HT1080 (cell line): ENCODE measurements around the gene PHYHD1. TPM values are rescaled to one million over a fixed set of nuclear protein-coding genes. Genes with fewer than 3 reads are reported as not detected.
"Not testable (repeated sequence)": the region's sequence is repeated elsewhere in the genome, so short reads cannot be mapped to it uniquely, and the experiment has no call there.

Source experiments
- DNase-seq: peaks from one replicate; pipeline ENCODE4 v3.0.0-alpha.2; 2015; ENCODE audit warnings: low read depth
- total RNA-seq: library from RNA; depleted of rRNA; stranded (reverse); fragments of >200 nt; shearing (Covaris generic); gene quantifications from 2 replicates; pipeline ENCODE4 v1.2.3, GENCODE V29; 2014

The PHYHD1 gene
- total RNA-seq, 1 experiment from 2014 or later: 0.16 TPM

GRCh38 chr9:128919402-128920089 is 1.2 kb upstream of the PHYHD1 start:
- no peak for DNase-seq

GRCh38 chr9:128921881-128922763 is 1.3 kb downstream of the PHYHD1 start:
- no peak for DNase-seq

GRCh38 chr9:128923493-128923883 is 2.7 kb downstream of the PHYHD1 start:
- no peak for DNase-seq

DNA sequence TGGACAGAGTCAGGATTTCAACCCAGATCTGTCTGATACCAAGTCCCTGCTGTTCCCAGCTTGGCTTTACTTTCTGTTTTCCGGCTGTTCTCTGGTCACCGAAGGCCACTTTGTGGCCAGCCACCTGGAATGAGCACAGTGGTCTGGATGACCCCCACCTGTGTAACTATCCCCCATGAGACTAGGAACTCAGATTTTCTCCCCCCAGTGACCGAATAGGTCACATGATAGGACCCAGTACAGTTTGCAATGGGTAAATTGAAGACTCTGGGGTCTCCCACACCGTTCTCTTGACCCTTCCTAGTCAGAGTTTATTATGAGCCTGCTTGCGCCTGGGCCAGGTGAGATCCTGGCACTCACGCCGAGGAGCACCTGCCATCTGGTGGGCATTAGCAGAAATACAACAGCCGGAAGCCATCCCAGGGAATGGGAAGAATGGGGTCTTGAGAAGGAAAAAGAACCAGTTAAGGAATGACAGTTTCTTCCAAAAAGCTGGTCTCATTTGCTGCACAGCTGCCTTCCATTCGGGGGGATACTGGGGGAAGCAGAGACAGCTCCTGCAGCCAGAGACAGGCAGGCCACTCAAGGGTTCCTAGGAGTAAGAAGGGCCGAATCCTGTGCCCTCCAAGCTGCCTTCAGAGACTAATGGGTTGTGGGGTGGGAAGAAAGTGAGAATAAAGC is 7.1 kb downstream of the PHYHD1 start:
- peak; percentile 61 for DNase-seq

DNA sequence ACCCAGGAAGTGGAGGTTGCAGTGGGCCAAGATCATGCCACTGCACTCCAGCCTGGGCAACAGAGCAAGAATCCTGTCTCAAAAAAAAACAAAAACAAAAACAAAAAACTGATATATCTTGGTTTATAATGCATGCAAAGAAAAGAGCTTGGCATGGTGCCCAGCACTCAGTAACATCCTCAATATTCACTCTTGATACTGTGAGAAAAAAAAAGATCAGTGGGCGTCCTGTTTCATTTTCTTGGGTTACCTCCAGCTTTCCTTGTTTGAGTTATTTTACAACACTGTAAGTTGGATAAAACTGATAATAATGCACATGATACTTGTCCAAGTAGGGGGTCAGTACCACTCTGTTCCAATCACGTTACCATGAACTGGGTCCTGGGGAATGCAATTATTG is 7.8 kb downstream of the PHYHD1 start:
- DNase-seq: no peak

DNA sequence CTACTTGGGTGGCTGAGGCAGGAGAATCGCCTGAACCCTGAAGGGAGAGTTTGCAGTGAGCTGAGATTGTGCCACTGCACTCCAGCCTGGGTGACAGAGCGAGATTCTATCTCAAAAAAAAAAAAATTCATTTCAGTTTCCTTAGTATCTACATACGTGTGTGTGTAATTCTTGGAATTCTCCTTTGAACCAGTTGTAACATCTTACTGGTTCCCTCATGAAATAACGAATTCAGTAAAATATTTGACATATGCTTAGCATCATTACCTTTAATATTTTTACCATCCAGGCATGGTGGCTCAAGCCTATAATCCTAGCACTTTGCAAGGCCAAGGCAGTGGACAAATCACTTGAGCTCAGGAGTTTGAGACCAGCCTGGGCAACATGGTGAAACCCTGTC is 8.8 kb downstream of the PHYHD1 start:
- DNase-seq: no peak

GRCh38 chr9:128933731-128934130 is 12.9 kb downstream of the PHYHD1 start:
- no peak for DNase-seq

GRCh38 chr9:128936171-128936865 is 15.5 kb downstream of the PHYHD1 start:
- no peak for DNase-seq

DNA sequence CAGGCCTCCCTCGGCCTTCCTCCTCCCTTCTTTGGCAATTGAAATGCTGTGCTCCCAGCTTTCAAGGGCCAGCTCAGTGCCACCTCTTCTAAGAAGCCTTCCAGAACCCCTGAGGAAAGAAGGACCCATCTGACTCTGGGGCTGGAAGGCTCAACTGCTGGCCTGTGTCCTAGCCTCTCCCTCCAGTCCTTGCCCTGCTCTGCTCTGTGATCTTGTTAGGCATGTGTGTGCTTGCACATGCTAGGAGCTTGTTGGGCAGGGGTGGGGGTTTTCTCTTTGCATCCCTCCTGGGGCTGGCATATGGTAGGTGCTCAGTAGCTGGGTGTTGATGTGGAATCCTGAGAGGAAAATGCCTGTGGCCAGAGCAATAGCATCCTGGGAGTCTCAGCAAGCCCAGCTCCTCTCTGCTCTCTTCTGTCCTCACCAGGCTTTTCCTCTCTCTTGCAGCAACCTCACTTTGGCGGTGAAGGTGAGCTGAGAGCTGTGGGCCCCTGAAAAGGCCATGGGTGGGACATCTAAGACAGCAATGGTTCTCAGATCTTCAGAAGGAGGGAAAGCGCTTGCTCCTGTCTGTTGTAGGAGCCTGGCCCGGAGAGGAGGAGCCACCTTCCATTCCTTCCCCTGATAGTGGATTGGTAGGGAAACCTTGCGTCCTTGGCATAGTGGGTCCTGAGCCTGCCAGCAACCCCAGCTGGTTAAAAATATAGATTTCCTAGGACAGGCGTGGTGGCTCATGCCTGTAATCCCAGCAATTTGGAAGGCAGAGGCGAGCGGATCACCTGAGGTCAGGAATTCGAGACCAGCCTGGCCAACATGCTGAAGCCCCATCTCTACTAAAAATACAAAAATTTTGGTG is 16.8 kb downstream of the PHYHD1 start:
- no peak for DNase-seq

- DNase-seq: no peak
Observed at GRCh38 chr9:128940271-128940921, 19.6 kb downstream of the PHYHD1 start.

GRCh38 chr9:128940946-128941755 is 20.4 kb downstream of the PHYHD1 start:
- no peak for DNase-seq

DNA sequence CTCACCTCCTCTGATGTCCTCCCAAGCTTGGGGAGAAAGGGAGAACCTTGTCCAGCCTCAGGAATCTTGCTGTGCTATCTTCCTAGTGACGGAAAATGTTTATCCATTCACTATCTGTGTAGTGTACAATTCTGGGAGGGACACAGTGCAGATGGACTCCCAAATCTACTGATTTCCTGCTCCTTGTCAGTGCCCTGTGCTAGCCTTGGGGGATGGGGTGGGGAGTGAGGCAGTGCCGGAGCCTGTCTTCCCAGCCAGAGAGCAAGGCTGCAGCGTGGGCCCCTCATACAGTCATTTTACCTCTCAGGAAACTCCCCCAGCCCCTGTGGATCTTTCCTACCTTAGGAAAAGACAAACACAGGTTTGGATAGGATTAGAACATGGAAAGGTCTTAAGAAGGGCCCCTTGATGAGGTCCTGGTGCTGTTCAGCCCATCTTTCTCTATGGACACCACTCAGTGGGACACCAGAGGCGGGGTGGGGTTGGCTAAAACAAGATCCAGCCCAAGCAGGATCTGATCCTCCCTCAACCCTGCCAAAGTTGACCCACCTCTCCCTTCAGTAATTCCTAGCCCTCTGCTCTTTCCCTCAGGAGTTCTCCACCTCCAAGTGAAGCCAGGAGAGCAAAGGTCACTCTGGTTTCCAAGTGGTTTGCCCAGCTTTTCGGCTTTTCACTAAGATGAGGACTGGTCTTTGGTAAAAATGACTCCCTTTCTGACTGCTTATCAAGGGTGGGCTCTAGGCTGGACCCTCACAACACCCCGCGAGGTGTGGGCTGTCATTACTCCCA is 23.2 kb downstream of the PHYHD1 start:
- DNase-seq: no peak

GRCh38 chr9:128944966-128945365 is 24.2 kb downstream of the PHYHD1 start:
- not testable (repeated sequence) for DNase-seq

GRCh38 chr9:128945798-128946501 is 25.2 kb downstream of the PHYHD1 start:
- DNase-seq: no peak

DNA sequence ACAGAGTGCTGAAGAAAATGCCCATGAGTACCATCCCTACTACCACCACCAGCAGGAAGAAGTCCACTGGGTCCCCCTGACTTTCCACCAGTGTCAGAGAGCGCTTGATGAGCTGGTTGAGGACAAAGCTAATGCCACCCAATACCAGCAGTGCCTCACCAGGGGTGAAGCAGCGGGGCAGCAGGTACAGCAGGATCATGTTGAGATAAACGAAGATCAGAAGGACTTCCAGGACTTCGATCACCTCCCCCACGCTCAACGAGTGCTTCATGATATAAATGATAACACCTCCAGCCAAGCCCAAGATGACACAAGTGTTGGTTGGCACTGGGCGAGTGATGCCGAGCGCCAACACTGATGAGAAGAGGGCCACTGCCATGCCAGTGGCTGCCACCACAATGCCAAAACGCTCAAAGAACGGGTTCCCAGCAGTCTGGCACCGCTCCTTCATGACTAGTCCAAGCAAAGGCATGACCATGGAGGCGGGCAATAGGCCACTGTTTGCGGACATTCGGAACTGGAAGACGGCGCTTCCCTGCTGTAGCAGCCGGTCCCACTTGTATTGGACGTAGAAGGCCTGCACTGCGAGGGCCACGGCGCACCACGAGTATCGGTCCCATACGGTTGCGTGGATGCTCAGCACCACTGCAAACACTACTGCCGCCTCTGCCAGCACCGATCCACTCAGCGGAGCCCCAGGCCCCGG is 25.9 kb downstream of the PHYHD1 start:
- DNase-seq: no peak

DNA sequence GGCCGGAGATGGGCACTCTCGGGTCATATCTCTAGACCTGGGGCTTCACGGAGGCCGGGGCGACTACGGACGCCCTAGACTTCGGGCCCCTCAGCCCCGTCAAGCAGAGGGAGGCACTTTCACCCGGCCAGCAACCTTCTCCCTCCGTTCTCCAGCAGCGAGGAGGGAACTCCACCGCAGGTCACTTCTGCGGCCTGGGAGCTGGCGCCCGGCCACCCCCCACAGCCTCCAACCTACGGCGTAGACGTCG is 26.4 kb downstream of the PHYHD1 start:
- DNase-seq: no peak

- DNase-seq: peak; percentile 85
Observed at GRCh38 chr9:128947527-128948301, 26.9 kb downstream of the PHYHD1 start, which contains the start of the genes DOLK and NUP188. Gene DOLK, minus strand, starts transcription at chr9:128947603. Its CDS starts 300 bp downstream, at chr9:128947303. Gene NUP188, plus strand, starts transcription at chr9:128947699. Its CDS starts 21 bp downstream, at chr9:128947720.
